HG02870 (cell line): ENCODE results near the gene EIF3F.

ENCODE experiments used
- ATAC-seq: cut with Tn5 transposase; IDR thresholded peaks from one replicate; pipeline ENCODE4 v1.9.1; 2021; ENCODE audit warnings: mild to moderate bottlenecking, moderate library complexity; ENCODE audit not compliant: unreplicated experiment

EIF3F gene

DNA sequence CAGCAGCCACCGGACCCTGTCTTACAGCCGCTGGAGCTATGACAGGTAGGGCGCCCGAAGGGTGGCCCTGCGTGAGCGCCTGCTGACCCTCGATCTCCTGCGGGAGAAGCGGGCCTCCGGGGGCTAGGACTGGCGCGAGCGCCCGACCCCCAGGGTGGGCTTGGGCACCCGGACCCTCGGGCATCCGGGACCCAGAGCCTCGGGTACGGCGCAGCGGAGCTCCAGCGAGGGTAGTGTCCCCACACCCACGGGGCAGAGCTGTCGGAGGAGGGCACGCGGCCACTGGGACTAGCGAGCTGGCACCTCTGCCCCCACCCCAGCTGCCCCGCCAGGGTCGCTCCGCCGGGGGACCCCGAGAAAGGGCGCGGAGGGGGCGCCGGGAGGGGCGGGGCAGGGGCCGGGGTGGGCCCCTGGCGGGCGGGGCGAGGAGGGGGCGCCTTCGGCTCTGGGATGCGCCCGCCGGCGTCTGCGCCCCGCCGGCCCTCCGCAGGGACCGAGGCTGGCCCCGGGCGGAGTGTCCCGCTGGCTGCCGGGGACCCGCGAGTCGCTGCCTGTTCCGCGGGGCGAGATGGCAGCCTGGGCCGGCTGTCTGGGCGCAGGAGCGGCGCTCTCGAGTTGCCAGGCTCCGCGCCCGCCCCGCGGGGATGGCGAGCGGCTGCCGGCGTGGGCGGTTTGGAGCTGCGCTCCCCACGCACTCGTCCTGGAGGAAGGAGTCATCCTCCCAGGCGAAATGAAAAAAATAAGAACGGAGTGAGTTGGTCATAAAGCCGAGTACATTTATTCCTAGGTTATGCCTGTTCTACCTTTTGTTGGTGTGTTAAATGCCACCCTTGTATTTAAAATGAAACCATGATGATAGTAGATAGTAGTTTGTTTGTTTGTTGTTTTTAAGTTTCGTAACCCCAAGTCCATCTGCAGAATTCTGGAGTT is 32.4 kb downstream of the EIF3F start:
- ATAC-seq = no peak

DNA sequence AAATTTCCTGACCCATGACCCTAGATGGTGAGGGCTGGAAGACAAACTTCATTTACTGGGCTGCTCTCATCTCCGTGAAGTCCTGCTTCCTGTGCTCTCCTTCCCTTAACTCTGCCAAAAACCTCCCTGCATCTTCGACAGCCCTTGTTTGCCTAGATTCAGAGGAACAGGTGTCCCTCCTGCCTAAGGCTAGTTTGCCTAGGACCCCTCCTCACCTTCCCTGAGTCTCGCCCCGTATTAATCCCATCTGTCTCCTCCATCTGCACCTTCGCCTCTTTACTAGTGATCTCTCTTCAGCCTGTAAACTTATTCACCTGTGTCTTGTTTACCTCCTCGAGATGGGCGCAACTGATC is 33.1 kb downstream of the EIF3F start:
- no peak for ATAC-seq

DNA sequence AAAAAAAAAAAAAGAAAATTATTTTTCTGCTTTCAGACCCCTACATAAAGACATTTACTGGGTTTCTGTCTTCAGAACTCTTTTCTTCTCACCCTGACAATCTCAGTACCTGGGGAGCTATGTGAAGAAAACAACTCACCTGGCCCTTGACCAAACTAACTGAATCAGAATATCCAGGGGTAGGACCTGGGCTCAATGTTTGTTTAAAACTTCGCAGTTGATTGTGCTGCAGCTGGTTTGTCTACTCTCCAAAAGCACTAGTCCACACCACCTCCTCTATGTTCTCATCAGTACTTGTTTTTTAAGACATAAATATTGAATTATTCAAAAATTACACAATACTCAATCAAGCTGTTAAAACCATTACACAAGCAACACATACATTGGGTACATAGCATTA is 34.8 kb downstream of the EIF3F start:
- no peak for ATAC-seq

DNA sequence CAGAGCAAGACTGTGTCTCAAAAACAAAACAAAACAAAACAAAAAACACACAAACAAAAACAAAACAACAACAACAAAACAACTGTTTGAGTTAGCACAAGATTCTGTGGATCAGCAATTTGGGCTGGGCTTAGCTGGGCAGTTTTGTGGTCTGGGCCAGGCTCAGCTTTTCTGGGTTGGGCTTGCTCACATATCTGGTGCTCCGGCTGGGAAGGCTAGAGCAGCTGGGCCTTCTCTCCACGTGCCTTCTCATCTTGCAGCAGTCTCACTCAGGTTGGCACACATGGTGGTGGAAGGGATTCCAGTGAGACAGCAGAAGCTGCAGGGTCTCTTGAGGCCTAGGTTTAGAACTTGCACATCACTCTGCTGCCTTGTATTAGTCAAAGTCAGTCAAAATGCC is 35.7 kb downstream of the EIF3F start:
- ATAC-seq = no peak

DNA sequence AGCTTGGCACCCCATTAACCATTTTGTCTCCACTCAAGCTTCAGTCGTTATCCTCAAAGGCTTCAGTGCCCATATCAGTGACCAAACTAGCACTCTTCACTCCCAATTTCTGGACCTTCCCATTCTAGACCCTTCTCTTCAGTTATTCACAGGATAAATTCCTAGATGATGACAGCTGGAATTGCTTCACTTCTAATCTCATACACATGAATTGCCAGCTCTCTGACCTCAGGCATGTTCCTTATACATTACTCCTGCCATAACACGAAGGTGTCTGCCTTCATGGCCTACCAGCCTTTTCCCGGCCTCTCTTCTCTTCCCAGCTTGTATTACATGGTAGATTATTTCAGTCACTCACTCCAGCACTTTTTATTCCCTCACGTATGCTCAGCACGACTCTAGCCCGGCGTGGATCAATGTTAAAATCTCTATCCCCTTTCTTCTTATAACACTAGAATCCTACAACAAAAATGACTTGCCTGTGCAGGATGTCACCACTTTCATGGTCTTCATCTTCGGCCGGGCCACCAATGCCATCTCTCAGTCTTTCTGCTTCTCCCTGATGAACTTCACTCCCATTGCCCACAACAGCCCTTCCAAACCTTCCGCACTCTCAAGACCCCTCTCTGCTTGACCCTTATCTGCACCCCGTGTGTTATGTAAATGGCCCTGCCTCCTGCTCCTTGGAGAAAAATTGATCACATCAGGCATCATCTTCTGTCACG is 36.9 kb downstream of the EIF3F start:
- no peak for ATAC-seq

DNA sequence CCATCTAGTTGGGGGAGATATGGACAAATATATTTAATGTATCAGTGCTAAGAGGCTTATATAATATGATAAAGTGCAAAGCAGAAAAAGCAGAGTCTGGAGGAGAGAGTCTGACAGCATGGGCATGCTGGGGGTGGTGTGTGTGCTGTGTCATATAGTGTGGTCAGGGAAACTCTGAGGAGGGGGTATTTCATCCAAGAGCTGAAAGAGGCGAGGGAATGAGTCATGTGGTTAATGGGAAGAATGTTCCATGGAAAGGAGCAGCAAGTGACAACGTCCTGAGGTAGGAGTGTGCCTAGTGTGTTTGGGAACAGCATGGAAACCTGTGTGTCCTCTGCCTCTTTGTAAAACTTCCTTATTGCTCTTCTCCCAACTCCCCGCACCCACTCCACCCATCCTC is 38.0 kb downstream of the EIF3F start:
- ATAC-seq = no peak

DNA sequence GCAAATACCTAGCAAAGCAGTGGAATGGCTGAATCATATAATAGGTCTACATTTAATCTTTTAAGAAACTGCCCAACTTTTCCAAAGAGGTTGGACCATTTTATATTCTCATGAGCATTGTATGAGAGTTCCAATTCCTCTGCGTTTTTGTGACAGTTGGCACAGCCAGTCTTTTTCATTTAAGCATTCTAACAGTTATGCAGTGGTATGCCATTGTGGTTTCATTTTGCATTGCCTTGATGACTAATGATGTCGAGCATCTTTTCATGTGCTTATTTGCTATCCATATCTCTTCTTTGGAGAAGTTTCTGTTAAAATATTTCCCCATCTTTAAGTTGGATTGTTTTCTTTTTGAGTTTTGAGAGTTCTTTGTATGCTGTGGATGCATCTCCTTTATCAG is 38.7 kb downstream of the EIF3F start:
- ATAC-seq = no peak

DNA sequence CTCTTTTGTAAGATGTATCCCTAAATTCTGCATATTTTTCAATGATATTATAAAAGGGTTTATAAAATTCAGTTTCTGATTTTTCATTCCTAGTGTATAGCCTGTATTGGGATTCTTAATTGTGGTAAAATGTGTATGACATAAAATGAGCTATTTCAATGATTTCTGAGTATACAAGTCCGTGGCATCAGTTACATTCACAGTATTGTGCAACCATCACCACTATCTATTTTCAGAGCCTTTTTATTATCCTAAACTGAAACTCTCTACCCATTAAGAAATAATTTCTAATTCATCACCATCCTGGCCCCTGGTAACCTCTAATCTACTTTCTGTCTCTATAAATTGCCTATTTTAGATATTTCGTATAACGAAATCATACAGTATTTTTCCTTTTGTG is 39.8 kb downstream of the EIF3F start:
- no peak for ATAC-seq

DNA sequence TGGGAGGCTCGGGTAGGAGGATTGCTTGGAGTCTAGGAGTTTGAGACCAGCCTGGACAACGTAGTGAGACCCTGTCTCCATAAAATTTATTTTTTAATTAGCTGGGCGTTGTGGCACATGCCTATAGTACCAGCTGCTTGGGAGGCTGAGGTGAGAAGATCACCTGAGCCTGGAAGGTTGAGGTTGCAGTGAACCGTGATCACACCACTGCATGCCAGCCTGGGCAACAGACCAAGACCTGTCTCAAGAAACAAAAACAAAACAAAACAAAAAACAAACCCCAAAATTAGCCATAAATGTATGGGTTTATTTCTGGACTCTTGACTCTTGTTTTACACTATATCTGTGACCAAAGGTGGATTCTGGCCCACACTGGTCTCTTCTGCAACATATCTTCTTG is 41.6 kb downstream of the EIF3F start:
- ATAC-seq = no peak

DNA sequence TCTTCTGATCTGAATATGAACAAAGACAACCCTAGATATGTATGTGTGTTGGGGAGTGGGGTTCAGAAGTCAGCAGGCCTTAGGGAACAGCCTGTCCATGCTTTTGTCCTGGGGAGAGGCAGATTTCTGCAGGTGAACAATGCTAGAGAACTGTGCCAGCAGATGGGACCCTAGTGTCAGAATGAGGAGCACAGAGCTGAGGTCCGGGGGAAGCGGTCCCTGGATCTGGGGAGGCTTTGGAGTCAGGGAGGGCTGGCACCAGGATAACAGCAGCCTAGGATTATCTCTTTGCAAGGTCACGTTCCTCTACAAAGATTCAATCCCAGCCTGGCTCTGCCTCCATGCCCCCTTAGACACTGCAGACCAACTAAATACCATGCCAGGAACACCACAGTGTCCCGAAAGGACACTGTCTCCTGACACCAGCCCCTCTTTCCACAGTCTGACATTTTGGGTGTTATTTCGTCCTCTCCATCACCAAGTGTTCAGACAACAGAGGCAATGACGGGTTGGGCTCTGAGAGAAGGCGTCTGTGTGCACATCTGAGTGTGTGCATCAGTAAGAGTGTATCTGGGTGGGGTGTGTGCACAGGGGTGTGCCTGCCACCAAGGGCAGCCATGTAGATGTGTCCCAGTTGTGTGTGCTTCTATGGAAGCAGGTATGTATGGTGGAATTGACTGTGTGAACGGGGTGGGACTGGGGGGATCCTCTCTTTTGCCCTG is 43.5 kb downstream of the EIF3F start:
- no peak for ATAC-seq

DNA sequence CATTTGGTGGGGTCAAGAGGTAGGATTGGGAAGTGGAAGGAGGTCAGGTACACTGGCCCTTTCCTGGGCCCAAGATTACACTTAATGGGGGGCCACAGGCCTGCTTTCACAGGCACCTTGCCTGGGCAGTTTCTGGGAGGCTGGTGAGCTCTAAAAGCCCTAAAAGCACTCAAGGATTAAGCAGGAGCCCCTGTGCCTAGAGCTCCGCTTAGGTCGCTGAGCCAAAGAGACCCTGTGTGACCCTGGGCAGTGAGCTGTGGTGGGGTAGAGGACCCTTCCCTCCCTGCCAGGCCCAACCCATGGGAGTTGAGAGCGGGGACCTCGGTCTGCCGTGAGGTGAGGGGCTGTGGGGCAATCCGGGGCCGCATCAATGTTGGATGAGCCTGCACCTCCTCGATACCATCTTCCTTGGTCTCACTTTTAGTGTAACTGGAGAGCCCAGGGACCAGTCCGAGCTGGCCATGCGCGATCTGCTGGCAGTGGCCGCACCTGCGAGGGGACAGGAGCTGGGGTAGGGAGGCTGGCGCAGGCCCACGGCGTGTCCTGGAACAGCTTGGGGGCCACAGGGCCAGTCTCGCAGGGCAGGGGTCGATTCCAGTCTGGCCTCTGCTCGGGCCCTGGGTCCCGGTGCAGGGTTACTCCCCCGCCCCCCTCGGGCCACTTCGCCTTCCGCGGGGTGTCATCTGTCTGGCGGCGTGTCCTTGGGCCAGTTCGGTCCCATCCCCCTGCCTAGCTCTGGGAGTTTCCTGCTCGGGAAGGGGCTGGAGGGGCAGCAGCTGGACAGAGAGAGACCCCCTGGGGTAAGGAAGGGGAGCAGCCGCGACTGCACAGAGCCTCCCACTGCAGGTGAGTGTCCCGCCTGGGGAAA is 44.3 kb downstream of the EIF3F start:
- no peak for ATAC-seq

DNA sequence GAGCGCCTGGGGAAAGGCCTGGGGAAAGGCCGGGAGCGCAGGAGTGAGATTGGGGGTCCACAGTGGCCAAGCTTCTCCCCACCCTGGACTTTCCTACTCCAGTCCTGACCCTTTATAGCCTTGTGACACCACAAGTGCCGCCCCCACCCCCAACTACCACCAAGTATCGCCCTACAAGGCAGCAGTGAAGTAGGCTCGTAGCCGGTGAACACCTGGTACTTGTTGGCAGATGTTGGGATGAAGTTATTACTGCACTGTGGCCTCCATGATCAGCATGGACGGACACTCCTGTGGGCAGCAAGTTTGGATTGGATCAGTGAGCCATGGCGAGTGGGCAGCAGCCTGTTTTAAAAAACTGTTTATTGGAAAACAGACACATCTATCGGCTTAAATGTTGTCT is 45.0 kb downstream of the EIF3F start:
- no peak for ATAC-seq

DNA sequence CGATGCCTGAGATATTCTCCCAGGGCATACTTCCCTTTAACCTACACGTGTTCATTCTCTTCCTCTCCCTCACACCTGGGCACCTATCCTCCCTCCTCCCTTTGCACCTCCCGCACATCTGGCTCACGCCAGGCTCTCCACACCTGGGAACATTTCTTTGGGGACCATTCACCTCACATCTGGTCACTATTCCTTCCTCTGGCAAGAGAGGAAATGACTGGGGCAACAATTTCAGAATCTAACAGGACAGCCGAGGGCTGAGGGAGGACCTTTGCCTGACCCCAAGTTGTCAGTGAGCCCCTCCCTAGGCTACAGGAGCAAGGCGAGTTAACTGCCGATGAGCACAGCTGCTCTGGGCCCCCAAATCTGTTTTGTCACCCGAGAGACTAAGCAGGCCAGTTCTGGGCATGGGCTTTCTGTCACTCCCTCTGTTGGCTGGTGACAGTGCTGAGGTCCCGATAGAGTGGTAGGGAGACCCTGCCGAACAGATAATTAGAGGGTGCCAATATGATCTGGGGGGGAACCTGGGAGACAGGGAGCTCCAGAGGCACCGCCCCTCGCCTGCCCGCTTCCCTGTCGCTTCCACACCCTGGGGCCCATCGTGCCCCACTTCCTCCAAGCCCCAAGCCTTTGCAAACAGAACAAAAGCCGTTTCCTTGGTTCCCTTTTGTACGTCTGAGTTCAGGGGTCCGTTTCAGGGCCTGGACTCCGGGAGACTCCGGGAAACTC is 45.6 kb downstream of the EIF3F start:
- ATAC-seq = no peak

DNA sequence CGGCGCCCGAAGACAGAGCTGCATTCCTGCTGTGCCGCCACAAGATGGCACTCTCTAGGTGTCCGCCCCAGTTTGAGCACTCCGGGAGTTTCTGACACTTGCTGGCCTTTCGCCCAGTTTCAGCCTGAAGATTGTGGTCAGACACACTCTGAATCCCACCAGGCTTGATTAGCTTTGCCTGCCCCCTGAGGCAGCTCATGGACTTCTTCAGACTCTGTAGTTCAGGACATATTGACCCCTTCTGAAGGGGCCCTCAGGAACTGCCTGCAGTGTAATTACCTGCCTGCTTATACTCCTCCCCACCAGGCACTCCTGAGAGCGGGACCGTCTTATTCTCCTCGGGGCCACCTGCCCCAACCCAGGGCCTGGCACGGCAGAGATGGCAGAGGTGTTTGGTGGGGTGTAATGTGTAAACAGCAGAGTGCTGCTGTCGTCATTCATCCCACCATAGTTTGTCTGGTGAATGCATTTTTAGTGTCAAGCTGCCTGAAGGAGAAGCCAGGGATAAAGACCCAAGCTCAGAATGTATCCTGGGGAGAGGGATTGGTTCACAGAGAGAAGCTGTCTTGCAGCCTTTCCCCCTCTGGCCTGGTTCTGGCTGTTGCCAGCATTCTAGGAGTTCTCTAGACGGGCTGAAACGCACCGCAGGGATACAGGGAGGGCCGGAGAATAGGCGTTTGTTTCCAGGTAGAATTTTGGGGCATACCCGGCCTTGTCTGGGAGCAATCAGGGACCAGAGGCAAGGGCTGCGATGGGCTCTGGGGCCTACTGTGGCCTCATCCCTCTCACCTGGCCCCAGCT is 46.4 kb downstream of the EIF3F start:
- peak; percentile 65 for ATAC-seq

DNA sequence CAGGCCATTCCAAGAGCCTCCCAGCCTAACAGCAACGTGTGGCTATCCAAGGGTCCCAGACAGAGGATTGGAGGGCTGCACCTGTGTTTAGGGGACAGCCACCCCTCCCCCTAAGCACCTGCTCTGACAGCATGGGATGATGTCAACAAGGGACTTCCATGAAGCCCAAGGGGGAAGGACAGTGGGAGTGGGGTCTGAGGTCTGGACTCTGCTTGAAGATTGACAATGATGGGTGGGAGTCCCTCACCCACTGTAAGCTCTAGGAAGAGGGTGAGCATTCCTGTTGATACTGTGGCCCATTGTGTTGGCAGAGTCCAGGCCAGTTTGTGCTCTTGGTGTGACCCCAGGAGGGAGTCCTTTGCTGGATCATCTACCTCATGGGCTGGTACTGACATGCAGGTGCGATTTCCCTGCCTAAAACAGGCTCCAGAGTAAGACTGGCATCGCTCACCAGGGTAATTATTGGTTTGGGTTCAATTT is 47.0 kb downstream of the EIF3F start:
- ATAC-seq = no peak

DNA sequence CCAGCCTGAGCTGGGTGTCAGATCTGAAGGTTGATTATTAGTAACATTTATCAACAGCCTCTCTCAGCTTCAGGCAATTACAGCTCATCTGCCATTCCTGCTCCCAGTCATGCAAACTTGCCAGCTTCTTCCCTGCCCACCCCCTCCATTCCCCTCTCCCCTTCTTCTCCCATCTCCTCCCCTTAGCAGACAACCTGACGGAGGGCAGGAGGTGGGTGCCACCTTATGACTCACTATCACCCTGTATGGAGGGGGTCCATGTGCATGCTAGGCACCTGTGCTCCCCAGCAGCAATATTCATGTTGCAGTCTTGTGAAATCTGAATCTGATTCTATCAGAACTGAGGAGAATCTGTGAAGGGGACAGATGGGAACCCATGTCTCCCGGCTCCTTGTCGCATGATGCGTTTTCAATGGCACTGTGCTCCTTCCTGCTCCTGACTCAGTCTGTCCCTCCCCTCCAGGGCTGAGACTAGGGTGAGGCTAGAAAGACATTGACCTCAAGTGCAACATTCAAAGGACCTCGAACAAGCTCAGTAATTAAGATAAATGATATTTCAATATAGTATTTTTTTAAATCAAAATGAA is 47.6 kb downstream of the EIF3F start:
- no peak for ATAC-seq

DNA sequence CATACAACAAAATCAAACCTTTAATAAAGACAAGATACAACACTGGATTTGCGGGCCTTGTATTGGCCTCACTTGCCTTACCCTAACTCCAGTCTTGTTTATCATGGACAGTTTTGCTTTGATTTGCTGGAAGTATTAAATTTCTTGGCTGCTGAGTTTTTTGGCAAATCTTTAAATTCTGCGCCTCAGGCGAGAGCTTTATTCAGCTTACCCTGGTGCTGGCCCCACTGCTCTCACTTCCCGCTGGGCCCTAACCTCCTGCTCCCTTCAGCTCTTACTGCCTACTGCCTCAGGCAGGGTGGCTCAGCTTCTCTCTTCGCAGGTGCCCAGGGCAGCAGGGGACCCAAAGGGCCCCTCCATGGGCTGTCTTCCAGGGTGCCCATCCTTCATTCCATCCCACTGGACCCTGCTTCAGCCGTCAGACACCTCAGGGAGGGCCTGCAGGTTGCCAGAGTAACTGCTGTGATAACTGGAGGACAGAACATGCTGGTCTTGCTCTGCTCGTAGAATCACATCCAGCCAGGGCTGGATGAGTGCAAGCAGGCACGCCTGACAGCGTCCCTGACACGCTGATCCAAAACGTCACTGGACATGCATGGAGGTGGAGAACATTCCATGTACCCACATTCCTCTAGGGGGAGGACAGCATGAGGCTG is 48.2 kb downstream of the EIF3F start:
- no peak for ATAC-seq
